Renal cortex interstitium (tissue), 11 donors: ENCODE data around the gene VCP. TPM values are rescaled to one million over a fixed set of nuclear protein-coding genes. Genes with fewer than 3 reads are reported as not detected.

Source experiments
- DNase-seq, 11 donors: peaks; one replicate each; pipeline ENCODE4 v3.0.0-alpha.2; 2013; ENCODE audit warnings: low read depth in 9 of 11, low spot score in 4 of 11; ENCODE audit errors: extremely low read depth in 1 of 11
- polyA plus RNA-seq, 3 donors: library from polyadenylated mRNA; unstranded; fragments of 120-200 nt; gene quantifications; one replicate each; pipeline ENCODE4 v1.2.1, GENCODE V29; 2013; ENCODE audit not compliant: insufficient read length in 3 of 3

The VCP gene
- polyA plus RNA-seq, 3 donors = 242 to 277 (median 251) TPM

DNA sequence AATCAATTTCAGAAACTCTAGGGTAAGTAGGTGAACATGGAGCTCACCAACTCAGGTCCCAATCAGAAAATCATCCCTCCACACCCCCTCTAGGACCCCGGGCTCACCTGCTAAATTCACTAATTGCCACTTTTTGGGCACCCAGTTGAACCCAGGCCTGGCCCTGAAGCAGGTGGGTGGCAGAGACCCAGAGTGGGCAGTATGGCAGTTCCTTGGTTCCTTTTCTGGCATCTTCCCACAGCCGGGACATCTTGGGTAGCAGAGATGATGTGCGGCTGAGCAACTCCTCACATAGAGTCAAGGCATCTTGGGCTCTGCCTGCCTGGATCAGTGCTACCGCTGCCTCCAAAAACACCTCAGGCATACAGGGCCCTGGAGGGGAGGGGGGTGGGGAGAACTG, 2.9 kb upstream of the VCP start:
- no peak for DNase-seq

GRCh38 chr9:35074791-35075190, 2.4 kb upstream of the VCP start:
- no peak for DNase-seq

- no peak for DNase-seq
Observed at GRCh38 chr9:35074141-35074540, 1.7 kb upstream of the VCP start.

- no peak for DNase-seq
Observed at GRCh38 chr9:35073279-35073612, 821 bp upstream of the VCP start.

- peak; percentile 60 to 79 (median 72) for DNase-seq
Observed at GRCh38 chr9:35071814-35072460, 488 bp downstream of the VCP start.

- DNase-seq = no peak
Observed at GRCh38 chr9:35070823-35071813, 1.3 kb downstream of the VCP start.

DNA sequence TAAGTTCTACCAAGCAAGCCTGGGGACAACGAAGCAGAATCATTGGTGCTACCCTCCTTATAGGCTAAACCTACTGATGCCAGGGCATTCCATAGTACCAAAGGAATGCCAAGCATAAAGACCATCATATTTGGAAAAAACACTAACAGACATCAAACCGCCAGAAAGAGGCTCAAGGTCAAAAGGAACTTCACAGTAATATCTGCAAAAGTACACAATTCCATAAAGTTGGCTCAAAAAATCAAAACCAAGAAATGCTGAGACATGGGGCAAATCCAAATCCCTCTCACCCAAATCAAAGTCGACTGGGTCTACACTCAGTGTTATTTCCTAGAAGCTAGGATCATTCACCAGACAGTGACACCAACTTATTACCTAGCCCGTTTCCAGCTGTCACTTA, 3.4 kb downstream of the VCP start:
- DNase-seq = no peak

DNA sequence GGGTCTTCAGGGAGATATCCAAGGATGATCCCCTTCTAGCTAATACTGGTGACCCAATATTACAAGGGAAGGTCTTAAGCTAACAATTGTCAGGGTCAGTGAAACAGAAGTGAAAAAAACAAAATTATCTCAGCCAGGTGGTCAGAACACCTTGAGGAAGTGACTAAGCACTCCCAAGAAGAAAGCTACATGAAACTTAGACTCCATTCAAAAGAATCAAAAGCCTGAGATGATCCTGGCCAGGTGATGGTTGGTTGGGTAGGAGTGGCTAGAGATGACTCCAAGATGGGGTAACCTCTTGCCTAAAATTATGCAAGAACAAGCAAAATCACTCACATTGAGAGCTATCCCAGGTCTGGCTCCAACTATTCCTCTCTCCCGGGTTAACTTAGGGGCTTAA, 5.4 kb downstream of the VCP start:
- no peak for DNase-seq

- DNase-seq = no peak
Observed at GRCh38 chr9:35060548-35061207, 11.7 kb downstream of the VCP start.

DNA sequence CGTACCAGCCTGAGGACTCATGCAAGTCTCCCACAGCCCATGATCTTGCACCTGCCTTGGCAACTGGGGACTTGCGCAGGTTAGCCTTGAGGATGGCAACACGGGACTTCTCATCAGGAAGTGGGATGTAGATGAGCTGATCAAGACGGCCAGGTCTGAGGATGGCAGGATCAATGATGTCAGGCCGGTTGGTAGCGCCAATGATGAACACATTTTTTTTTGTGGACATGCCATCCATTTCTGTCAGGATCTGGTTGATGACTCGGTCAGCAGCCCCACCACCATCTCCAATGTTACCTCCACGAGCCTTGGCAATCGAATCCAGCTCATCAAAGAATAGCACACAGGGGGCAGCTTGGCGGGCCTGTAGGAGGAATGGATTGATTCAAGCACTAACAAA, 13.0 kb downstream of the VCP start:
- DNase-seq = no peak

- DNase-seq = no peak
Observed at GRCh38 chr9:35057271-35057620, 15.2 kb downstream of the VCP start.

DNA sequence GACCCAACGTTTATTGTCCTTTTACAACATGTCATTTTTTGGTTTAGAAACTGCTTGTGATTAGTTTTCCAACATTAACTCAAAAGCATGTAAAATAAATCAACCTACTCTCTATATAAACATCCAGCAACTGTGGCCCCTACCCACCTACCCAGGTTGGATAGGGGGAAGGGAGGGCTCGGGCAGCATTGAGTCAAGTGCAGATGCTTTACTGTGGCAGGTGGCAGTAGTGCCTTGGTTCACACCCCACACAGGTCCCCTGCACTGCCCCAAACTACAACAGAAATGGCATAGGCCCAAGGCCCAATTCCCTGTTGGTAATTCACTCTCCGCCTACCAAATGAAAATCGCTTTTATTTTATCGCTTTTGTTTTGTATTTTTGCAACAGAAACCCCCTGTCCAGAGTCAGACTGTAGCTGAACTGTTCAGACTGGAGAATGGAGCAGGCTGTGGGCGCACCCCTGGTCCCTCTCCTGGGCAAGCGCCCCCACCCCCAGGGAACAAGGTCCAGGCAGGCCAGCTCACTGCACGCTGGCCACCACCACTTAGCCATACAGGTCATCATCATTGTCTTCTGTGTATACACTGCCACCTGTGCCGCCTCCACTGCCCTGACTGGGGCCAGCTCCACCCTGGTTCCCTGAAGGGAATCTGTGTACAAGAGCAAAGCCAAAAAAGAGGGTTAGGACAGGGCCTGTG, 15.7 kb downstream of the VCP start:
- DNase-seq = no peak

- no peak for DNase-seq
Observed at GRCh38 chr9:35054871-35055644, 17.4 kb downstream of the VCP start.

DNA sequence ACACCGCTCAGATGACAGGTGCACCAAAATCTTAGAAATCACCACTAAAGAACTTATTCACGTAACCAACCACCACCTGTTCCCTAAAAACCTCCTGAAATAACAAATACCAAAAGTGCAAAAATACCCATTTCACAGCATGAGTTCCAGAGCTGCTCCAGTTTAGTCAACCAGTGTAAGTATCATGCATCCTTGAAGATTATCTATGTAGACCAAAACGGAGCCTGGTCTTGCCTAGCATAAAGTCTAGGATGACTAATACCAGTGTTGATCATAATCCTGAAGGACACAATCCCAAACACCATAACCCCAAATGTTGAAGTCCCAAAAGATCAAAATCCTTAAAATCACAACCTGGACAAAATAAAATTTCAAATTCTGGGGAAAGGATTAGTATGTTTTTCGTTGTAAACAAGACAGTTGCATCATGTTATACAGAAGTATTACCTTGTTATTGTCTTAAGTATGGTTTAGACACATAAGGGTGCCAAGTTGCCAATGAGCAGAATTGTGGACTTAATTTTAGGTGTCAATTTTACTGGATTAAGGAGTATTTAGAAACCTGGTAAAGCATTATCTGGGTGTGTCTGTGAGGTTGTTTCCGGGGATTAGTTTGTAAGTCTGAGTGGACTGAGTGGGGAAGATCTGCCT, 18.1 kb downstream of the VCP start:
- DNase-seq = no peak

GRCh38 chr9:35051069-35051967, 21.1 kb downstream of the VCP start:
- peak in 1 of 11 donors; percentile 28 for DNase-seq

- DNase-seq = no peak
Observed at GRCh38 chr9:35048511-35048910, 23.9 kb downstream of the VCP start.

DNA sequence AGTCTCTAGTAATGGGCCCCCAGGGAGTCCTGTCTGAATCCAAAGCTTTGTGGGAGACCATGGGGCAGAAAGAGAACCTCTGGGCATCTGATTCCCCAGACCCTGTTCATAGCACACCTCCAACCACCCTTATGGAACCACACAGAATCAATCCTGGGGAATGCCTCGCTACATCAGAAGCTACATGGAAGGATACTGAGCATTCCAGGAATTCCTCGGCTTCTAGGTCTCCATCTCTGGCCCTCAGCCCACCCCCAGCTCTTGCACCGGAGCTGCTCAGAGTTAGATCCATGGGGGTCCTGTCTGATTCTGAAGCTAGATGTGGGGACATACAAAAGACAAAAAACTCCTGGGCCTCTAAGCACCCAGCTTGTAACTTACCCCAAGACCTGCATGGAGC, 28.4 kb downstream of the VCP start:
- no peak for DNase-seq
